ENCODE data around the gene OPN1SW.

OPN1SW gene

GRCh38 chr7:128739990-128740682 lies 35.5 kb downstream of the OPN1SW start:
- no peak for DNase-seq
- ATAC-seq (replicated peaks) = no peak
- H3K4me3 Mint-ChIP-seq = peak overlapping the region; percentile 92 to 98
- peak overlapping the region; percentile 95 for H3K27ac Mint-ChIP-seq
- peaks cover 10 to 17% of the 10 kb centered on the region in 2 donors for H3K36me3 Mint-ChIP-seq
- peaks cover under 1 to 2% of the 10 kb centered on the region in 2 donors for H3K9me3 Mint-ChIP-seq
- H3K4me1 Mint-ChIP-seq = peaks cover 35 to 38% of the 10 kb centered on the region in 2 donors
- H3K27me3 Mint-ChIP-seq = no peaks in the 10 kb centered on the region

- DNase-seq (peak; percentile 90), ATAC-seq (replicated peaks) (peak; percentile 96 to 97)
- Mint-ChIP-seq H3K27ac (peak within 1 kb of the TSS; percentile 95), H3K9me3 (peaks cover 3% of the 10 kb centered on the region in 2 donors), H3K4me3 (peak within 1 kb of the TSS; percentile 92 to 98), H3K27me3 (no peaks in the 10 kb centered on the region), H3K36me3 (peaks cover 8 to 13% of the 10 kb centered on the region in 2 donors), H3K4me1 (peaks cover 34% of the 10 kb centered on the region in 2 donors)
Observed at GRCh38 chr7:128739048-128739962, 36.3 kb downstream of the OPN1SW start, which contains the start of gene CALU. Gene CALU (plus strand): TSS chr7:128739359. CDS start chr7:128748584, 9,225 bp downstream.

DNA sequence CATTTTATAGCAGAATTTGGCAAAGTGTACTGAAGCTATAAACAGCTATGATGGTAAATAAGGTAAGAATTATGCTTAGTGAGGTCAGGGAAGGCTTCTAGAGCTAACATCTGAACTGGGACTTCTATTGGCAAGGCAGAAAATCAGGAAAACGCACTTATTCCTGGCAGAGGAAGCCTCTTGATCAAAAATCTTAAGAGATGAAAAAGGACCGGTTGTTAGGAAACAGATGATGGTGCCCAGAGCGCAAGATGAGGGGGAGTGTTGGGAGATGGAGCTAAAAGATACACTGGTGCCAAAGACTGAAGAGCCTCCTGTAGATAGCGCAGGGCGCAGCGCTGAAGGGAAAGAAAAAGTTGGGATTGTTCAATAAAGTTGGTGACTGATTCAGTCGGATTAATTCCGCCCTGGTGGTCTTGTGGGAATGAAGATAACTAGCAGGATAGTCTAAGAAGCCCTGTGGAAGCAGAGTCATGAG lies 37.0 kb downstream of the OPN1SW start:
- DNase-seq = no peak
- Mint-ChIP-seq H3K4me3 (peak overlapping the region; percentile 92 to 98), H3K27ac (peak overlapping the region; percentile 95), H3K27me3 (no peaks in the 10 kb centered on the region), H3K4me1 (peaks cover 28 to 34% of the 10 kb centered on the region in 2 donors), H3K36me3 (peaks cover 6 to 10% of the 10 kb centered on the region in 2 donors), H3K9me3 (peaks cover 3% of the 10 kb centered on the region in 2 donors)
- ATAC-seq (replicated peaks) = peak; percentile 30 to 32

DNA sequence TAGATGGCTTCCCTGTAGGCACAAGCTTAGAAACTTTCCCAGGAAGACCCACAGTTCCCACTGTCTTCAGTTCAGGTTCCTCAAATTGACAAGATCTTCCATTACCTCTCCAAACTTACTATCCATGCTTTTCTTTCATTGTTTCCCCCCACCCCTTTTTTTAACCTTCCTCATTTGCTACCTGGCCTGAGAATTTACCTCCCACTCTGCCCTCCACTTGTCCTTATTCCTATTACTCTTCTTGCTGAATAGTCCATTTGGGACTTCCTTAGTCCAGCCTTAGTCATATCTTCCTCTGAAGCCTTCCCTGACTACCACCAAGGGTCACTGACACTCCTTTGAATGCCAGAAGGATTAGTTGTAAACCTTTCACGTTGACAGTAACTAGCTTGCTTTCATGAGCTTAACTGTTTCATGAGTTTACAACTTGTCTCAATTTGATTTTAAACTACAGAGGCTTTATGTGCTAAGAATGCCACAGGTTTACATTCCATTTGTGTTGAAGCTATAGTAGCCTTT lies 37.7 kb downstream of the OPN1SW start:
- H3K9me3 Mint-ChIP-seq = peaks cover 3% of the 10 kb centered on the region in 2 donors
- H3K4me3 Mint-ChIP-seq = peak overlapping the region in 1 of 2 donors; percentile 98
- peaks cover 4 to 7% of the 10 kb centered on the region in 2 donors for H3K36me3 Mint-ChIP-seq
- H3K27ac Mint-ChIP-seq = no peak overlapping the region
- no peaks in the 10 kb centered on the region for H3K27me3 Mint-ChIP-seq
- H3K4me1 Mint-ChIP-seq = peaks cover 25 to 34% of the 10 kb centered on the region in 2 donors
- no peak for ATAC-seq (replicated peaks)
- no peak for DNase-seq

DNA sequence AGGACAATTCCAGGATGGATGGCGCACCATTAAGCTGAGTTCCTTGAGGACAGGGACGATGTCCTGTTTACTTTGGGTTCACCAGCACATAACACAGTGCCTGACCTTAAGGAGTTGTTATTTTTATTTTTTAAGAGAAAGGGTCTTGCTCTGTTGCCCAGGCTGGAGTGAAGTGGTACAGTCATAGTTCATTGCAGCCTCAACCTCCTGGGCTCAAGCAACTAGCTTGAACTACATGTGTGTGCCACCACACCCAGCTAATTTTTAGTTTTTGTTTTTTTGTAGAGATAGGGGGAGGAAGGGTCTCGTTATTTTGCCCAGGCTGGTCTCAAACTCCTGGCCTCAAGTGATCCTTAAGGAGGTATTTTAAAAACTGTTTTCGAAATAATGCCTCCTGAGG lies 38.2 kb downstream of the OPN1SW start:
- H3K27ac Mint-ChIP-seq = no peak overlapping the region
- ATAC-seq (replicated peaks) = no peak
- H3K36me3 Mint-ChIP-seq = peaks cover 4 to 6% of the 10 kb centered on the region in 2 donors
- peaks cover 23 to 34% of the 10 kb centered on the region in 2 donors for H3K4me1 Mint-ChIP-seq
- H3K4me3 Mint-ChIP-seq = no peak overlapping the region
- H3K27me3 Mint-ChIP-seq = no peaks in the 10 kb centered on the region
- H3K9me3 Mint-ChIP-seq = peaks cover 3% of the 10 kb centered on the region in 2 donors
- no peak for DNase-seq

GRCh38 chr7:128735436-128735835 lies 40.2 kb downstream of the OPN1SW start:
- peaks cover 13 to 31% of the 10 kb centered on the region in 2 donors for H3K4me1 Mint-ChIP-seq
- H3K9me3 Mint-ChIP-seq = peaks cover 3% of the 10 kb centered on the region in 2 donors
- H3K27me3 Mint-ChIP-seq = peaks cover 0 to 3% of the 10 kb centered on the region in 2 donors
- DNase-seq (peak; percentile 17), ATAC-seq (replicated peaks) (peak; percentile 11 to 16)
- peak overlapping the region; percentile 80 for H3K27ac Mint-ChIP-seq
- peak overlapping the region; percentile 5 to 30 for H3K4me3 Mint-ChIP-seq
- H3K36me3 Mint-ChIP-seq = no peaks in the 10 kb centered on the region

GRCh38 chr7:128734890-128735289 lies 40.7 kb downstream of the OPN1SW start:
- no peak for DNase-seq
- Mint-ChIP-seq H3K36me3 (no peaks in the 10 kb centered on the region), H3K27me3 (peaks cover 0 to 3% of the 10 kb centered on the region in 2 donors), H3K27ac (peak overlapping the region; percentile 80), H3K9me3 (peaks cover 3% of the 10 kb centered on the region in 2 donors), H3K4me3 (peak overlapping the region in 1 of 2 donors; percentile 30), H3K4me1 (peaks cover 13 to 31% of the 10 kb centered on the region in 2 donors)
- ATAC-seq (replicated peaks) = peak in 1 of 2 donors; percentile 26

GRCh38 chr7:128733278-128733645 lies 42.3 kb downstream of the OPN1SW start:
- H3K36me3 Mint-ChIP-seq = no peaks in the 10 kb centered on the region
- ATAC-seq (replicated peaks) = no peak
- H3K4me3 Mint-ChIP-seq = no peak overlapping the region

DNA sequence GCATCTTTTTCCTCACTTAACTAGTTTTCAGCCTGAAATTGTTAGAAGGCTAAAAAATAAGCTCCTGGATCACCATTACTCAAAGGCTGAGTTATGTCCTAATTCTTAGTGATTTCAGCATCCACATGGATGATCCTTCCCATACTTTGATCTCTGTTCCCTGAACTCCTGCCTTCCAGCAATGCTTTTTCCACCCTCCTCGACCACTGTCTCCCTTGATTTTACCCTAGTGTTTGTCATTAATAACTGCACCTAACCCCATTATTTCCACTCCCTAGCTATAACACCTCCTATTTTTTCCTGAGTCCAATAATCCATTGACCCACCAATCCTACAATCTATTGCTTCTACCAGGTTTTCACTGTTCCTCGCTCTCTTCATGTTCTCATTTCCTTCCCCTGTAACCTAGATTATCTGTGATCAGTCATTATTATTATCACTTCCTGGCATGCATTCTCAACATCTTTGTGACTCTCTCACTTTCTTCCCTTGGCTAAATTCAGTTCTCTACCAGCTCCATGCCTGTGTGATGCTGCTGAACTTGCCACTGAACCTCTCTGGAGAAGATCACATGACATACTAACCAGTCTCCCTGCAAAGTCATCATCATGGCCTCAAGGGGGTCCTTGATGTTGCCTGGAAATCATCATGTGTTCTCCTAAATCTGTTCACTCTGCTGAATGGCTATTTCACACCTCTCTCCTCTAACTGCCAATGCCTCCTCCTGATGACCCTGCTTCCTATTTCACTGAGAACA lies 42.9 kb downstream of the OPN1SW start:
- Mint-ChIP-seq H3K27me3 (peaks cover 0 to 5% of the 10 kb centered on the region in 2 donors), H3K4me1 (peaks cover under 1 to 22% of the 10 kb centered on the region in 2 donors), H3K36me3 (no peaks in the 10 kb centered on the region), H3K4me3 (no peak overlapping the region), H3K9me3 (peaks cover 3% of the 10 kb centered on the region in 2 donors), H3K27ac (no peak overlapping the region)
- ATAC-seq (replicated peaks) (no peak), DNase-seq (no peak)

More at GRCh38 chr7:128733278-128733645, 42.3 kb downstream of the OPN1SW start:
- Mint-ChIP-seq H3K9me3 (peaks cover 3% of the 10 kb centered on the region in 2 donors), H3K27me3 (peaks cover 0 to 3% of the 10 kb centered on the region in 2 donors), H3K4me1 (peaks cover 6 to 26% of the 10 kb centered on the region in 2 donors), H3K27ac (no peak overlapping the region)
- DNase-seq = no peak

- no peak for ATAC-seq (replicated peaks)
Observed at GRCh38 chr7:128731184-128731583, 44.4 kb downstream of the OPN1SW start.

DNA sequence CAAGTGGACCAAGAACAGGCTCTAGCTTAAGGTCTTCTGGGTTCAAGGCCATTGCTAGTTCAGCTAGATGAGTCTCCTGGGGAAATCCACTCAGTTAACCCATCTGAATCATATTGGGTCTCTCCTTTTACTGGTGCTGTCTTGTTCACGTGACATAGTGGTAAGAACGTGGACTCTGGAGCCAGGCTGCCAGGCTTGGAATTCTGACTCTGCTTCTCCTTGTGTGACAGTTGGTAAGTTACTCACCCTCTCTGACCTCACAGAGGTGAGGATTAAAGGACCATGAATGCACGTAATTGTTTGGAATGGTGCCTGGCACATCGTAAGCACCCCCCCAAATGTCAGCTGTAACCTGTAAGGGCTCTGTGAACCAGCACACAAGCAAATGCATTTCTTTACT lies 46.1 kb downstream of the OPN1SW start:
- Mint-ChIP-seq H3K27me3 (peaks cover 0 to 12% of the 10 kb centered on the region in 2 donors), H3K27ac (no peak overlapping the region), H3K36me3 (no peaks in the 10 kb centered on the region), H3K4me3 (no peak overlapping the region), H3K4me1 (peaks cover 5 to 6% of the 10 kb centered on the region in 2 donors), H3K9me3 (no peaks in the 10 kb centered on the region)
- DNase-seq = no peak
- ATAC-seq (replicated peaks) = no peak

More at GRCh38 chr7:128731184-128731583, 44.4 kb downstream of the OPN1SW start:
- H3K36me3 Mint-ChIP-seq = no peaks in the 10 kb centered on the region
- peaks cover 0 to 12% of the 10 kb centered on the region in 2 donors for H3K27me3 Mint-ChIP-seq
- H3K4me3 Mint-ChIP-seq = no peak overlapping the region
- DNase-seq = no peak
- no peak overlapping the region for H3K27ac Mint-ChIP-seq
- H3K4me1 Mint-ChIP-seq = peaks cover 0 to 15% of the 10 kb centered on the region in 2 donors
- peaks cover 3% of the 10 kb centered on the region in 2 donors for H3K9me3 Mint-ChIP-seq

DNA sequence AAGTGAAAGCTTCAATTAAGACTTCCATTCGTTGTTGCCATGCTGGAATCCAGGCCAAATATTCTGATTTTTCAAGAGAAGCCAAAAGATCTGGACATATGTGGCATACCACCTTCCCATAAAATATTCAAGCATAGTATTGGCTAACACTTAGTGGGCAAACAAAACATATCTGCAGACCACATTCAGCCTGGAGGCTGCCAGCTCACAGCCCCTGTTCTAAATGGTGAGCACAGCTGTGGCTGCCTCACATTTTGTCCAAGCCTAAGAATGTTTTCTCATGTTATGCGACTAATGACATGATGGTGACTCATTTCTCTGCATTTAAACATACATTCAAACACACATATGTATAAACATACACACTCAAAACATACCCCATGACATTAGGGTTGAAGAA lies 47.0 kb downstream of the OPN1SW start:
- DNase-seq (no peak), ATAC-seq (replicated peaks) (no peak)
- H3K27me3 Mint-ChIP-seq = peaks cover 0 to 12% of the 10 kb centered on the region in 2 donors
- H3K4me1 Mint-ChIP-seq = peaks cover 5 to 6% of the 10 kb centered on the region in 2 donors
- no peaks in the 10 kb centered on the region for H3K9me3 Mint-ChIP-seq
- H3K27ac Mint-ChIP-seq = no peak overlapping the region
- H3K36me3 Mint-ChIP-seq = no peaks in the 10 kb centered on the region
- H3K4me3 Mint-ChIP-seq = no peak overlapping the region

DNA sequence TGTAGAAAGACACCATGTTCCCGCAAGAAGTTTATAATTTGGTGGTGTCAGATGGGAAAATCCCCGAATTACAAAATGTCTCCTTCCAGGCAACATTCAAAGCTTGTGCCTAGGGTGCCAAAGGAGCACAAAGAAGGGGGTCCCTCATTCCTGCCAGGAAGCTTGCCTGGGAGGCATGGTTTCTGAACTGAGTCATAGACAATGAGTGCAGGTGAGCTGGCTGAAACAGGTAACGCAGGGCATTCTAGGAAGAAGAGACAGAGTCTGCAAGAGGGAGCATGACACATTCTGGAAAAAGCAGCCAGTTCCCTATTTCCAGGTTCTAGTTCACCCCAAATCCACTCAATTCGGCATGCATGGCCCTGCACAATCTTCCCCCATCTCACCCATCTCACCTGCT lies 48.4 kb downstream of the OPN1SW start:
- Mint-ChIP-seq H3K36me3 (no peaks in the 10 kb centered on the region), H3K27me3 (peaks cover 0 to 12% of the 10 kb centered on the region in 2 donors), H3K27ac (no peak overlapping the region), H3K4me1 (peaks cover 5 to 6% of the 10 kb centered on the region in 2 donors), H3K4me3 (no peak overlapping the region), H3K9me3 (no peaks in the 10 kb centered on the region)
- ATAC-seq (replicated peaks) = no peak
- DNase-seq = no peak
